Measurements from ENCODE around the gene STAT6.

STAT6 gene

DNA sequence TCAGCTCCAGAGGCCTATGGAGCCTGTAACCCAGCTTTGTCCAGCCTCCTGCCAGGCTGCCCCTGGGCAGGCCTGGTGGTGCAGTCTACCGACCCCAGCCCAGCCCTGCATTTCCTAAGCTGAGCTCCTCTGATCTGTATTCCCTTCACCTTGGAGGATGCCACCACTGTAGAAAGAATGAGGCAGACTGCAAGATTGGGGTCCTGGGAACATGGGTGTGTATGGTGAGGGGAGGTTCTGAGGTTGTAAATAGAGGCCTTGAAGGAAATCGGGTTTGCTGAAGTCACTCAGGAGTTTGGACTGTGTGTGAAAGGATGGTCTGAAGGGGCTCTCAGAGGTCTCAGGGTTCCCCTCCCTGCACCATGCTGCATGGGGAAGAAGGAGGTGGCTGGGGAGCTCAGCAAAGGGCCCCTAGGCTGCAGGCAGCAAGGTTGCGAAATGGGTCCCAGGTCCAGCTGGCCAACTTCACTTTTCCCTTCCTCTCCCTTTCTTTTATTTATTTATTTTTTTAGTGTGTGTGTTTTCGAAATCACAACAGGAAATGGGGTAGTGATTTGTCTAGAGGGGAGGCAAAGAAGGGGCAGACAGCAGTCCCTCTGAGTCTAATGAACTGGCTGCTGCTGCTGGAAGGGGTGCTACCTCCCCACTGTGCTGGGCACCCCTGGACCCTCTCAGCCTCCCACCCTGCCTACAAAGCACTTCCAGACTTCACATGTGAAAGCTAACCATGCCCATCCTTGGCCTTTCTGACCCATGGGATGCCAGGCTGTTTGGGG, 37.5 kb upstream of the STAT6 start:
- Histone ChIP-seq H3K9me2 (ENCODE audit: low read depth, low read length) (no peaks in the 10 kb centered on the region), H3K79me2 (ENCODE audit: insufficient read depth, low read length) (no peaks in the 10 kb centered on the region), H3K4me2 (ENCODE audit: low read length) (no peak overlapping the region), H3K9me3 (ENCODE audit: low read length) (no peaks in the 10 kb centered on the region), H3K4me3 (ENCODE audit: low read depth, low read length, poor library complexity, severe bottlenecking) (no peak overlapping the region), H3F3A (ENCODE audit: insufficient read depth, low read length) (no peaks in the 10 kb centered on the region), H4K20me1 (ENCODE audit: insufficient read depth, low read length) (no peaks in the 10 kb centered on the region), H2AFZ (ENCODE audit: low read length) (no peak overlapping the region), H3K36me3 (ENCODE audit: insufficient read depth, low read length) (no peaks in the 10 kb centered on the region), H3K27ac (ENCODE audit: low read depth, low read length, poor library complexity, severe bottlenecking) (no peak overlapping the region), H3K4me1 (ENCODE audit: insufficient read depth, low read length, severe bottlenecking) (no peaks in the 10 kb centered on the region), H3K27me3 (ENCODE audit: insufficient read depth, low read length) (no peaks in the 10 kb centered on the region), H3K9ac (ENCODE audit: low read length) (no peak overlapping the region)
- TF ChIP-seq, protein P1, sequence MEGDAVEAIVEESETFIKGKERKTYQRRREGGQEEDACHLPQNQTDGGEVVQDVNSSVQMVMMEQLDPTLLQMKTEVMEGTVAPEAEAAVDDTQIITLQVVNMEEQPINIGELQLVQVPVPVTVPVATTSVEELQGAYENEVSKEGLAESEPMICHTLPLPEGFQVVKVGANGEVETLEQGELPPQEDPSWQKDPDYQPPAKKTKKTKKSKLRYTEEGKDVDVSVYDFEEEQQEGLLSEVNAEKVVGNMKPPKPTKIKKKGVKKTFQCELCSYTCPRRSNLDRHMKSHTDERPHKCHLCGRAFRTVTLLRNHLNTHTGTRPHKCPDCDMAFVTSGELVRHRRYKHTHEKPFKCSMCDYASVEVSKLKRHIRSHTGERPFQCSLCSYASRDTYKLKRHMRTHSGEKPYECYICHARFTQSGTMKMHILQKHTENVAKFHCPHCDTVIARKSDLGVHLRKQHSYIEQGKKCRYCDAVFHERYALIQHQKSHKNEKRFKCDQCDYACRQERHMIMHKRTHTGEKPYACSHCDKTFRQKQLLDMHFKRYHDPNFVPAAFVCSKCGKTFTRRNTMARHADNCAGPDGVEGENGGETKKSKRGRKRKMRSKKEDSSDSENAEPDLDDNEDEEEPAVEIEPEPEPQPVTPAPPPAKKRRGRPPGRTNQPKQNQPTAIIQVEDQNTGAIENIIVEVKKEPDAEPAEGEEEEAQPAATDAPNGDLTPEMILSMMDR (IDR thresholded peaks at IDR 0.05; ENCODE audit: low read length) = no peak
- no peak for TF ChIP-seq EZH2 (IDR thresholded peaks at IDR 0.05; ENCODE audit: borderline replicate concordance, low read length)

DNA sequence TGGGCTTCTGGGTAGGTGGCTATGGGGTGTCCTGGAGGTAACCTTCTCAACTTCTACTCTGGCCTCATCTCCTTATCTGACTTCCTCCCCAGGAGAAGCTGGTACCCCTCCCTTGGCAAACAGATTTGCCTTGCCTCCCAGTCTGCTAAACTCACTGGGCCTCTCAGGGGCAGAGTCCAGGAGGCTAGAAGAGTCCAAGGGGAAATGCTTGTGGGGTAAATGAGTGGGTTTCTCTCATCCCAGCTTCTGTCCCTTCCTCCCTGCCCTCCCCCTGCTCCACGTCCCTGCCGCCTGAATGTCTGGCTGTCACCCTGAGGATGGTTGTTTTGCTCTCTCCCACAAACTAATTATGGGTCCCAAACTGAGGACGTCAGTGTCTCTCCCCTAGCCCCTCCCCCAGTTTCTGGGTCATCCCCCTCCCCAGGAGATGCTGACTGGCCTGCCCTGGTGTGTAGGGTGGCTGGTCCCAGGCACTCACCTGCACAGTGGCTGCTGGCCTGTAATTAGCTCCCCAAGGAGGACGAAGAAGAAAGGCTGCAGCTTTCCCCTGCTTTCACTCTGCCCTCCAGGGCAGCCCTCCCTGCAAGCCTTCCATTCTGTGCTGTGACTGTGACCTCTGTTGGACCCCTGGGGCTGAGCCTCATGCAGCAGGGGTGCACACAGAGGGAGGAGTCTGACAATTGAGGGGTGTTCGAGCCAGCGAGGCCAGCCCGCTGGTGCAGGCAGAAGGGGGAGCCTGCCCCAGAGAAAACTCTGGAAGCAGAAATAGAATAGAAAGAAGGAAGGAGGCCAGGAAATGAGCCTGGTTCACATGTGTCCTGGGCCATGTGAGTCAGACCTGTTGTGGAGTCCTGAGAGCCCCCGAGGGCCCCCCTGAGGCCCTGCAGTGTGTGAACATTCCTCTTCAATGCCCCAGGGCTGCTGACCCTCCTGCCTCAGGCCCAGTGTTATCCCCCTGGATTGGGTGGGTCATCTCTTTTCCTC, 36.1 kb upstream of the STAT6 start, which contains the start of gene LRP1-AS:
Gene LRP1-AS, minus strand, starts transcription at position 659 of the 984 bp plus-strand sequence.
- H3K9ac ChIP-seq (ENCODE audit: low read length) = no peak within 1 kb of the TSS
- TF ChIP-seq EZH2 (IDR thresholded peaks at IDR 0.05; ENCODE audit: borderline replicate concordance, low read length) = no peak
- TF ChIP-seq, protein P1 (IDR thresholded peaks at IDR 0.05; ENCODE audit: low read length) = no peak
- H3K27me3 ChIP-seq (ENCODE audit: insufficient read depth, low read length) = no peaks in the 10 kb centered on the region
- no peak within 1 kb of the TSS for H3K27ac ChIP-seq (ENCODE audit: low read depth, low read length, poor library complexity, severe bottlenecking)
- no peaks in the 10 kb centered on the region for H4K20me1 ChIP-seq (ENCODE audit: insufficient read depth, low read length)
- no peak within 1 kb of the TSS for H2AFZ ChIP-seq (ENCODE audit: low read length)
- H3K79me2 ChIP-seq (ENCODE audit: insufficient read depth, low read length) = no peaks in the 10 kb centered on the region
- no peaks in the 10 kb centered on the region for H3K9me3 ChIP-seq (ENCODE audit: low read length)
- H3K4me1 ChIP-seq (ENCODE audit: insufficient read depth, low read length, severe bottlenecking) = no peaks in the 10 kb centered on the region
- H3F3A ChIP-seq (ENCODE audit: insufficient read depth, low read length) = no peaks in the 10 kb centered on the region
- no peak within 1 kb of the TSS for H3K4me2 ChIP-seq (ENCODE audit: low read length)
- no peaks in the 10 kb centered on the region for H3K36me3 ChIP-seq (ENCODE audit: insufficient read depth, low read length)
- no peaks in the 10 kb centered on the region for H3K9me2 ChIP-seq (ENCODE audit: low read depth, low read length)
- H3K4me3 ChIP-seq (ENCODE audit: low read depth, low read length, poor library complexity, severe bottlenecking) = no peak within 1 kb of the TSS

DNA sequence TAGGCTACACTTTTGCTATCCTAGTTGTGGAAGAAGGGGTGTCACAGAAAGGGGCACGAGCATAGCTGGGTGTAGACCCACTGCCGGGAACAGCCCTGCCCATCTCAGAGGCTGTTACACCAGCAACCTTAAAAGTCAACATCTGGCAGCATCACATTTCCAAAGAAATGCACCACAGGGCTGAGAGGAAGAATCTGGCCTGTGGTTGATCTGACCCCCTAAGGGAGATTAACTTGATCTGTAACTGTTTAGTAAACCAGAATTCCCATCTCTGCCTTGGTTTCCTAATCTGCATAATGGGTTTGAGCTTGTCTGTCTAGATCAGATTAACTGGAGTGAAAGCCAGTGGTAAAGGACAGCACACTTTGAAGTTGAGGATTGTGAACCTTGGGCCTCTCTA, 34.9 kb upstream of the STAT6 start:
- no peaks in the 10 kb centered on the region for H3K27me3 ChIP-seq (ENCODE audit: insufficient read depth, low read length)
- H3K4me1 ChIP-seq (ENCODE audit: insufficient read depth, low read length, severe bottlenecking) = no peaks in the 10 kb centered on the region
- H3K4me2 ChIP-seq (ENCODE audit: low read length) = no peak overlapping the region
- H3K9me2 ChIP-seq (ENCODE audit: low read depth, low read length) = no peaks in the 10 kb centered on the region
- no peak overlapping the region for H3K4me3 ChIP-seq (ENCODE audit: low read depth, low read length, poor library complexity, severe bottlenecking)
- no peaks in the 10 kb centered on the region for H3F3A ChIP-seq (ENCODE audit: insufficient read depth, low read length)
- H4K20me1 ChIP-seq (ENCODE audit: insufficient read depth, low read length) = no peaks in the 10 kb centered on the region
- no peak overlapping the region for H3K9ac ChIP-seq (ENCODE audit: low read length)
- TF ChIP-seq, protein P1 (IDR thresholded peaks at IDR 0.05; ENCODE audit: low read length) = no peak
- no peak for TF ChIP-seq EZH2 (IDR thresholded peaks at IDR 0.05; ENCODE audit: borderline replicate concordance, low read length)
- no peak overlapping the region for H3K27ac ChIP-seq (ENCODE audit: low read depth, low read length, poor library complexity, severe bottlenecking)
- no peaks in the 10 kb centered on the region for H3K79me2 ChIP-seq (ENCODE audit: insufficient read depth, low read length)
- no peaks in the 10 kb centered on the region for H3K9me3 ChIP-seq (ENCODE audit: low read length)
- H2AFZ ChIP-seq (ENCODE audit: low read length) = no peak overlapping the region
- no peaks in the 10 kb centered on the region for H3K36me3 ChIP-seq (ENCODE audit: insufficient read depth, low read length)
